GM12878 (cell line): Measurements from ENCODE around the gene GRIK5.

Experiments used
- CBX3 ChIP-seq: fragments of 200-600 bp; sonication (generic); IDR thresholded peaks from 2 replicates; pipeline ENCODE4 v1.6.1; 2016; ENCODE audit warnings: low read depth, borderline replicate concordance
- CHD2 ChIP-seq: IDR thresholded peaks from 2 replicates; pipeline ENCODE4 v1.6.1; 2011; ENCODE audit warnings: low read depth, low read length, improper control_type of control experiment, borderline replicate concordance
- CTCF ChIP-seq, 3 experiments: IDR thresholded peaks in 2 of 3; conservative IDR thresholded peaks in 1 of 3; 2 replicates each; pipeline ENCODE4 v1.5.1; 2011; ENCODE audit warnings: low read depth in 3 of 3, low read length in 3 of 3, mild to moderate bottlenecking in 3 of 3, control low read depth in 2 of 3, moderate library complexity in 2 of 3, inconsistent platforms in 1 of 3, mixed read lengths in 1 of 3; ENCODE audit not compliant: control insufficient read depth in 2 of 3, insufficient read depth in 1 of 3; ENCODE audit errors: extremely low read depth in 1 of 3
- EZH2 ChIP-seq: IDR thresholded peaks from 2 replicates; pipeline ENCODE4 v1.6.1; 2012; ENCODE audit warnings: low read depth, mild to moderate bottlenecking, control low read depth, inconsistent platforms, low read length, borderline replicate concordance; ENCODE audit not compliant: control insufficient read depth
- HCFC1 ChIP-seq: fragments of 150-350 bp; IDR thresholded peaks from 2 replicates; pipeline ENCODE4 v1.6.1; 2014; ENCODE audit warnings: low read length
- POLR2A ChIP-seq: IDR thresholded peaks from 2 replicates; pipeline ENCODE4 v1.6.1; 2011; ENCODE audit warnings: low read depth, mild to moderate bottlenecking, low read length
- REST ChIP-seq: IDR thresholded peaks from 2 replicates; pipeline ENCODE4 v1.6.1; 2012; ENCODE audit warnings: mild to moderate bottlenecking, low read depth, low read length
- SMAD1 ChIP-seq: fragments of 450-650 bp; IDR thresholded peaks from 2 replicates; pipeline ENCODE4 v1.6.1; 2018; ENCODE audit warnings: mild to moderate bottlenecking, low read depth; ENCODE audit not compliant: partially characterized antibody
- SP1 ChIP-seq: IDR thresholded peaks from one replicate; pipeline ENCODE4 v1.6.1; 2011; ENCODE audit warnings: low read depth, low read length
- ZBTB4 ChIP-seq: fragments of 450-650 bp; formaldehyde crosslinking; IDR thresholded peaks from 2 replicates; pipeline ENCODE4 v1.4.0; 2022; ENCODE audit warnings: mild to moderate bottlenecking, moderate library complexity
- ZNF274 ChIP-seq: IDR thresholded peaks from one replicate; pipeline ENCODE4 v1.8.0; 2011; ENCODE audit not compliant: insufficient read length, insufficient read depth
- ZSCAN29 ChIP-seq: fragments of 450-650 bp; IDR thresholded peaks from 2 replicates; pipeline ENCODE4 v1.6.1; 2017; ENCODE audit warnings: mild to moderate bottlenecking, moderate library complexity

GRCh38 chr19:42088471-42089190, 18.6 kb upstream of the GRIK5 start:
- TF ChIP-seq REST: no peak
- no peak for TF ChIP-seq SP1
- TF ChIP-seq POLR2A: peak; percentile 40; the same call in 1 of the 2 replicates
- TF ChIP-seq CTCF (IDR thresholded peaks at IDR 0.05 in 2 of 3, conservative IDR thresholded peaks at IDR 0.05 in 1 of 3; ENCODE audit: control insufficient read depth in 2 of 3, extremely low read depth in 1 of 3, insufficient read depth in 1 of 3, low read depth in 3 of 3, low read length in 3 of 3): no peak
- TF ChIP-seq ZBTB4 (CRISPR knock-in tag): no peak
- TF ChIP-seq HCFC1: no peak
- TF ChIP-seq CHD2: no peak
- no peak for TF ChIP-seq EZH2
- TF ChIP-seq ZSCAN29: no peak
- no peak for TF ChIP-seq SMAD1
- TF ChIP-seq CBX3: no peak
- no peak for TF ChIP-seq ZNF274
